ENCODE results near the gene TMEM184B. TPM values are rescaled to one million over a fixed set of nuclear protein-coding genes. Genes with fewer than 3 reads are reported as not detected.
"Not testable (repeated sequence)": the region's sequence is repeated elsewhere in the genome, so short reads cannot be mapped to it uniquely, and the experiment has no call there.

Gene TMEM184B
- polyA plus RNA-seq, 2 of the 4 experiments (the other 2 are of a cell fraction), result 22.2 to 36.8 TPM

DNA sequence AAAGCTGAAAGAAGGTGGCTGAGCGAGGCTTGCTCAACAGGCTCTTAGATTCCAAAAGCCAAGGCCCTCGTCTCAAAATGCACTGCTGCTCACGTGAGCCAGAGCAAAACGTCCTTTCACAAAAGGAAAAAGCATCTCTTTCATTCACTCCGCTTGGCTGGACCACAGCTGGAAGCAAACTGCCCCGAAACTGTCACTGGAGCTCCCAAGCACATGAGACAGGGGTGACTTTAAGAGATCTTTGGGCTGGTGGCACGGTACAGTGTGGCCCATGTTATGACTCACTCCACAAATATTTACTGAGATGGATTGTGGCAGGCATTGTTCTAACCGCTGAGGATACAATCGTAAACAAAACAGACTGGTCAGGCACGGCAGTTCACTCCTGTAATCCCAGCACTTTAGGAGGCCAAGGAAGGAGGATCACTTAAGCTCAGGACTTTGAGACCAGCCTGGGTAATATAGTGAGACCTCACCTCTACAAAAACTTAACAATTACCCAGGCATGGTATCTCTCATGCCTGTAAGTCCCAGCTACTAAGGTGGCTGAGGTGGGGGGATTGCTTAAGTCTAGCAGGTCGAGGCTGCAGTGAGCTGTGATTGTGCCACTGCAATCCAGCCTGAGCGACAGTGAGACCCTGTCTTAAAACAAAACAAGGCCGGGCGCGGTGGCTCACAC, 94.7 kb downstream of the TMEM184B start:
- ChIA-PET CTCF (interaction anchor here (1.0 to 3.6 kb wide), 5 partner anchors 12 to 126 kb away, joined by 3 to 19 read pairs (median 4); no protein-coding TSS in a partner anchor), POLR2A (no interaction called here)

DNA sequence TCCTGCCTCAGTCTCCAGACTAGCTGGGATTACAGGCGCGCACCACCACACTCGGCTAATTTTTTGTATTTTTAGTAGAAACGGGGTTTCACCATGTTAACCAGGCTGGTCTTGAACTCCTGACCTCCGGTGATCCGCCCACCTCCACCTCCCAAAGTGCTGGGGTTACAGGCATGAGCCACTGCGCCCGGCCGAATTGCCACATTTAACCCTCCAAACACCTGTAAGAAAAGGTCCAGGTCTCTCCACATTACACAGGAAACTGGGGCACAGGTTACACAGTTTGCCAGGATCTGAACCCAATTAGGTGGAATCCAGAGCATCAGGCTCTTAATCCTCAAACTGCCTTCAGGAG, 95.3 kb downstream of the TMEM184B start:
- CTCF ChIA-PET, result interaction anchor here (1.1 to 3.6 kb wide), 3 partner anchors 11 to 125 kb away, joined by 3 to 19 read pairs (median 5); no protein-coding TSS in a partner anchor
- POLR2A ChIA-PET; H3K9me3 ChIP-seq; DNase-seq (ENCODE audit: low read depth in 1 of 2, low spot score in 1 of 2); ATAC-seq; H3K4me3 ChIP-seq; FAIRE-seq: not testable (repeated sequence)
- Histone ChIP-seq H3K4me2 (peak overlapping the region; percentile 89), H3K4me1 (peaks cover 49% of the 10 kb centered on the region), H3K27ac (peak overlapping the region; percentile 92 to 94; a peak in 5 of 6 replicates)
- WGBS (ENCODE audit: missing lambda C conversion rate), result 27% methylated on average over 7 of the region's 9 CpGs

More for the DNA sequence above, 94.7 kb downstream of the TMEM184B start:
- TF ChIP-seq GATA3 (IDR thresholded peaks at IDR 0.05; ENCODE audit: borderline replicate concordance) (peak; percentile 44; the same call in 1 of the 2 replicates), HOXA7 (CRISPR knock-in tag; IDR thresholded peaks at IDR 0.05) (no peak), SREBF2 (IDR thresholded peaks at IDR 0.05) (no peak), PHF8 (IDR thresholded peaks at IDR 0.05; ENCODE audit: borderline replicate concordance, low read depth) (no peak), RCOR1 (IDR thresholded peaks at IDR 0.05; ENCODE audit: low read depth, low read length) (no peak), CHD4 (IDR thresholded peaks at IDR 0.05; ENCODE audit: borderline replicate concordance) (no peak), MAFK (IDR thresholded peaks at IDR 0.05; ENCODE audit: partially characterized antibody) (no peak), TFCP2L1 (CRISPR knock-in tag; IDR thresholded peaks at IDR 0.05) (no peak), RNF2 (IDR thresholded peaks at IDR 0.05; ENCODE audit: borderline replicate concordance, low read depth) (no peak), JUN (IDR thresholded peaks at IDR 0.05) (no peak), FOSL2 (IDR thresholded peaks at IDR 0.05) (0 out of 2 replicates have a peak, but pooled peaks have one; percentile 17), FOSL2 (CRISPR knock-in tag; IDR thresholded peaks at IDR 0.05) (peak; percentile 92), POLR2A (IDR thresholded peaks at IDR 0.05; ENCODE audit: low read length) (no peak), BHLHE40 (IDR thresholded peaks at IDR 0.05; ENCODE audit: low read depth, low read length) (peak; percentile 61), RAD21 (conservative IDR thresholded peaks at IDR 0.05 in 1 of 2, IDR thresholded peaks at IDR 0.05 in 1 of 2) (no peak), HOXB5 (CRISPR knock-in tag; IDR thresholded peaks at IDR 0.05) (no peak), JUNB (IDR thresholded peaks at IDR 0.05) (peak; percentile 24; the same call in 1 of the 2 replicates), CHD2 (IDR thresholded peaks at IDR 0.05; ENCODE audit: low read length, partially characterized antibody) (no peak), ZFP36 (IDR thresholded peaks at IDR 0.05; ENCODE audit: borderline replicate concordance, partially characterized antibody) (peak; percentile 31)
- TF ChIP-seq, protein P1, sequence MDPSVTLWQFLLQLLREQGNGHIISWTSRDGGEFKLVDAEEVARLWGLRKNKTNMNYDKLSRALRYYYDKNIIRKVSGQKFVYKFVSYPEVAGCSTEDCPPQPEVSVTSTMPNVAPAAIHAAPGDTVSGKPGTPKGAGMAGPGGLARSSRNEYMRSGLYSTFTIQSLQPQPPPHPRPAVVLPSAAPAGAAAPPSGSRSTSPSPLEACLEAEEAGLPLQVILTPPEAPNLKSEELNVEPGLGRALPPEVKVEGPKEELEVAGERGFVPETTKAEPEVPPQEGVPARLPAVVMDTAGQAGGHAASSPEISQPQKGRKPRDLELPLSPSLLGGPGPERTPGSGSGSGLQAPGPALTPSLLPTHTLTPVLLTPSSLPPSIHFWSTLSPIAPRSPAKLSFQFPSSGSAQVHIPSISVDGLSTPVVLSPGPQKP (IDR thresholded peaks at IDR 0.05; ENCODE audit: low read depth, low read length), result no peak
- TF ChIP-seq, protein P2, sequence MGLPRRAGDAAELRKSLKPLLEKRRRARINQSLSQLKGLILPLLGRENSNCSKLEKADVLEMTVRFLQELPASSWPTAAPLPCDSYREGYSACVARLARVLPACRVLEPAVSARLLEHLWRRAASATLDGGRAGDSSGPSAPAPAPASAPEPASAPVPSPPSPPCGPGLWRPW (IDR thresholded peaks at IDR 0.05), result no peak
- TF ChIP-seq, protein P3, sequence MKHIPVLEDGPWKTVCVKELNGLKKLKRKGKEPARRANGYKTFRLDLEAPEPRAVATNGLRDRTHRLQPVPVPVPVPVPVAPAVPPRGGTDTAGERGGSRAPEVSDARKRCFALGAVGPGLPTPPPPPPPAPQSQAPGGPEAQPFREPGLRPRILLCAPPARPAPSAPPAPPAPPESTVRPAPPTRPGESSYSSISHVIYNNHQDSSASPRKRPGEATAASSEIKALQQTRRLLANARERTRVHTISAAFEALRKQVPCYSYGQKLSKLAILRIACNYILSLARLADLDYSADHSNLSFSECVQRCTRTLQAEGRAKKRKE (CRISPR knock-in tag; IDR thresholded peaks at IDR 0.05; ENCODE audit: low read depth), result no peak
- TF ChIP-seq, protein P4, sequence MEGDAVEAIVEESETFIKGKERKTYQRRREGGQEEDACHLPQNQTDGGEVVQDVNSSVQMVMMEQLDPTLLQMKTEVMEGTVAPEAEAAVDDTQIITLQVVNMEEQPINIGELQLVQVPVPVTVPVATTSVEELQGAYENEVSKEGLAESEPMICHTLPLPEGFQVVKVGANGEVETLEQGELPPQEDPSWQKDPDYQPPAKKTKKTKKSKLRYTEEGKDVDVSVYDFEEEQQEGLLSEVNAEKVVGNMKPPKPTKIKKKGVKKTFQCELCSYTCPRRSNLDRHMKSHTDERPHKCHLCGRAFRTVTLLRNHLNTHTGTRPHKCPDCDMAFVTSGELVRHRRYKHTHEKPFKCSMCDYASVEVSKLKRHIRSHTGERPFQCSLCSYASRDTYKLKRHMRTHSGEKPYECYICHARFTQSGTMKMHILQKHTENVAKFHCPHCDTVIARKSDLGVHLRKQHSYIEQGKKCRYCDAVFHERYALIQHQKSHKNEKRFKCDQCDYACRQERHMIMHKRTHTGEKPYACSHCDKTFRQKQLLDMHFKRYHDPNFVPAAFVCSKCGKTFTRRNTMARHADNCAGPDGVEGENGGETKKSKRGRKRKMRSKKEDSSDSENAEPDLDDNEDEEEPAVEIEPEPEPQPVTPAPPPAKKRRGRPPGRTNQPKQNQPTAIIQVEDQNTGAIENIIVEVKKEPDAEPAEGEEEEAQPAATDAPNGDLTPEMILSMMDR (IDR thresholded peaks at IDR 0.05), result no peak
- TF ChIP-seq, protein P5, sequence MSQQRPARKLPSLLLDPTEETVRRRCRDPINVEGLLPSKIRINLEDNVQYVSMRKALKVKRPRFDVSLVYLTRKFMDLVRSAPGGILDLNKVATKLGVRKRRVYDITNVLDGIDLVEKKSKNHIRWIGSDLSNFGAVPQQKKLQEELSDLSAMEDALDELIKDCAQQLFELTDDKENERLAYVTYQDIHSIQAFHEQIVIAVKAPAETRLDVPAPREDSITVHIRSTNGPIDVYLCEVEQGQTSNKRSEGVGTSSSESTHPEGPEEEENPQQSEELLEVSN (IDR thresholded peaks at IDR 0.05; ENCODE audit: borderline replicate concordance, low read depth), result no peak
- TF ChIP-seq, protein P6, sequence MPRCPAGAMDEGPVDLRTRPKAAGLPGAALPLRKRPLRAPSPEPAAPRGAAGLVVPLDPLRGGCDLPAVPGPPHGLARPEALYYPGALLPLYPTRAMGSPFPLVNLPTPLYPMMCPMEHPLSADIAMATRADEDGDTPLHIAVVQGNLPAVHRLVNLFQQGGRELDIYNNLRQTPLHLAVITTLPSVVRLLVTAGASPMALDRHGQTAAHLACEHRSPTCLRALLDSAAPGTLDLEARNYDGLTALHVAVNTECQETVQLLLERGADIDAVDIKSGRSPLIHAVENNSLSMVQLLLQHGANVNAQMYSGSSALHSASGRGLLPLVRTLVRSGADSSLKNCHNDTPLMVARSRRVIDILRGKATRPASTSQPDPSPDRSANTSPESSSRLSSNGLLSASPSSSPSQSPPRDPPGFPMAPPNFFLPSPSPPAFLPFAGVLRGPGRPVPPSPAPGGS (IDR thresholded peaks at IDR 0.05), result no peak
- TF ChIP-seq, protein P7, sequence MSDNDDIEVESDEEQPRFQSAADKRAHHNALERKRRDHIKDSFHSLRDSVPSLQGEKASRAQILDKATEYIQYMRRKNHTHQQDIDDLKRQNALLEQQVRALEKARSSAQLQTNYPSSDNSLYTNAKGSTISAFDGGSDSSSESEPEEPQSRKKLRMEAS (IDR thresholded peaks at IDR 0.05), result peak; percentile 69
- H3K4me2 ChIP-seq, result peak overlapping the region; percentile 89
- H3K4me1 ChIP-seq, result peaks cover 44% of the 10 kb centered on the region
- DNase-seq (ENCODE audit: low read depth in 1 of 2, low spot score in 1 of 2) (peak; percentile 74 to 82), FAIRE-seq (no peak), ATAC-seq (peak; percentile 58; a peak in 4 of 6 replicates)
- no peaks in the 10 kb centered on the region for H3K9me3 ChIP-seq
- no peak overlapping the region for H3K4me3 ChIP-seq
- H3K27ac ChIP-seq, result peak overlapping the region; percentile 92 to 94
- WGBS (ENCODE audit: missing lambda C conversion rate), result 31% methylated on average over 14 of the region's 15 CpGs
